Neuronal stem cell (in vitro differentiated cells): Measurements from ENCODE around the gene KCNN4.

Source experiments
- DNase-seq: peaks from one replicate; pipeline ENCODE4 v3.0.0-alpha.2; 2013; ENCODE audit warnings: low spot score
- H2AFZ ChIP-seq: one replicate; pipeline ENCODE4 v1.6.1; 2013; ENCODE audit warnings: mild to moderate bottlenecking, low read length, inconsistent platforms
- H2AK5ac ChIP-seq: 2 replicates; pipeline ENCODE4 v1.6.1; 2013; ENCODE audit warnings: low read depth, mild to moderate bottlenecking, inconsistent platforms, low read length, moderate library complexity, mixed read lengths
- H2BK120ac ChIP-seq: 2 replicates; pipeline ENCODE4 v1.6.1; 2013; ENCODE audit warnings: low read depth, mild to moderate bottlenecking, inconsistent platforms, low read length, moderate library complexity, mixed read lengths
- H2BK12ac ChIP-seq: one replicate; pipeline ENCODE4 v1.6.1; 2013; ENCODE audit warnings: low read length, inconsistent platforms
- H2BK15ac ChIP-seq: 2 replicates; pipeline ENCODE4 v1.6.1; 2013; ENCODE audit warnings: mild to moderate bottlenecking, low read length, inconsistent platforms, mixed read lengths
- H2BK5ac ChIP-seq: one replicate; pipeline ENCODE4 v1.6.1; 2013; ENCODE audit warnings: inconsistent platforms, mild to moderate bottlenecking, low read length, moderate library complexity
- H3K14ac ChIP-seq: one replicate; pipeline ENCODE4 v1.6.1; 2013; ENCODE audit warnings: low read length, inconsistent platforms
- H3K18ac ChIP-seq: 2 replicates; pipeline ENCODE4 v1.6.1; 2013; ENCODE audit warnings: low read length, inconsistent platforms
- H3K23ac ChIP-seq: 2 replicates; pipeline ENCODE4 v1.6.1; 2013; ENCODE audit warnings: low read depth, mild to moderate bottlenecking, mixed read lengths, low read length, inconsistent platforms; ENCODE audit not compliant: poor library complexity
- H3K27ac ChIP-seq: replicated peaks from 3 replicates; pipeline ENCODE4 v1.5.1; 2013; ENCODE audit warnings: low read length, inconsistent platforms
- H3K27me3 ChIP-seq, 3 experiments: 2 replicates each; pipeline ENCODE4 v1.6.1; 2013; ENCODE audit warnings: low read length in 3 of 3, mild to moderate bottlenecking in 2 of 3, inconsistent platforms in 1 of 3, low read depth in 1 of 3, mixed read lengths in 1 of 3, moderate library complexity in 1 of 3; ENCODE audit not compliant: control insufficient read depth in 3 of 3, insufficient read depth in 3 of 3
- H3K36me3 ChIP-seq, 2 donors: replicated peaks in 1 of 2; 2 replicates each; pipeline ENCODE4 v1.6.1; 2013; ENCODE audit warnings: low read length in 2 of 2; ENCODE audit not compliant: control insufficient read depth in 2 of 2, insufficient read depth in 2 of 2
- H3K4ac ChIP-seq: 2 replicates; pipeline ENCODE4 v1.6.1; 2013; ENCODE audit warnings: inconsistent platforms, mild to moderate bottlenecking, low read length, moderate library complexity
- H3K4me1 ChIP-seq, 2 donors: 1 replicate in 1 of 2; 2 replicates in 1 of 2; pipeline ENCODE4 v1.6.1; 2013; ENCODE audit warnings: low read length in 2 of 2, low read depth in 1 of 2; ENCODE audit not compliant: control insufficient read depth in 2 of 2, insufficient read depth in 1 of 2
- H3K4me2 ChIP-seq: one replicate; pipeline ENCODE4 v1.6.1; 2013; ENCODE audit warnings: mild to moderate bottlenecking, low read length, inconsistent platforms; ENCODE audit not compliant: insufficient read depth, poor library complexity, severe bottlenecking
- H3K4me3 ChIP-seq, 2 donors: 2 replicates each; pipeline ENCODE4 v1.5.1; 2013; ENCODE audit warnings: low read length in 2 of 2, mild to moderate bottlenecking in 2 of 2, inconsistent platforms in 1 of 2, moderate library complexity in 1 of 2
- H3K79me1 ChIP-seq: one replicate; pipeline ENCODE4 v1.6.1; 2013; ENCODE audit warnings: low read depth, mild to moderate bottlenecking, inconsistent platforms, low read length, moderate library complexity
- H3K9ac ChIP-seq: one replicate; pipeline ENCODE4 v1.6.1; 2013; ENCODE audit warnings: mild to moderate bottlenecking, low read depth, low read length, inconsistent platforms; ENCODE audit not compliant: poor library complexity
- H3K9me3 ChIP-seq, 2 donors: replicated peaks in 1 of 2; 2 replicates each; pipeline versions ENCODE3 to v1.6.1; 2013; ENCODE audit warnings: low read length in 2 of 2, mild to moderate bottlenecking in 2 of 2, inconsistent platforms in 1 of 2, low read depth in 1 of 2, mixed read lengths in 1 of 2, moderate library complexity in 1 of 2; ENCODE audit not compliant: control insufficient read depth in 2 of 2, insufficient read depth in 1 of 2
- H4K8ac ChIP-seq: one replicate; pipeline ENCODE4 v1.6.1; 2013; ENCODE audit warnings: low read depth, mild to moderate bottlenecking, inconsistent platforms, low read length, moderate library complexity
- H4K91ac ChIP-seq: one replicate; pipeline ENCODE4 v1.6.1; 2013; ENCODE audit warnings: low read length, low read depth, mild to moderate bottlenecking, inconsistent platforms; ENCODE audit not compliant: poor library complexity
- WGBS, 2 donors: extraction: QIAGEN DNeasy Blood & Tissue Kit; methylation state at CpG; one replicate each; pipeline ENCODE4 v1.1.7; 2013; ENCODE audit warnings: missing lambda C conversion rate in 2 of 2, mixed read lengths in 1 of 2; ENCODE audit not compliant: insufficient read length in 2 of 2, insufficient replicate concordance in 1 of 2; ENCODE audit errors: extremely low coverage in 2 of 2; 5-methylcytosine and 5-hydroxymethylcytosine counted together

Gene KCNN4

DNA sequence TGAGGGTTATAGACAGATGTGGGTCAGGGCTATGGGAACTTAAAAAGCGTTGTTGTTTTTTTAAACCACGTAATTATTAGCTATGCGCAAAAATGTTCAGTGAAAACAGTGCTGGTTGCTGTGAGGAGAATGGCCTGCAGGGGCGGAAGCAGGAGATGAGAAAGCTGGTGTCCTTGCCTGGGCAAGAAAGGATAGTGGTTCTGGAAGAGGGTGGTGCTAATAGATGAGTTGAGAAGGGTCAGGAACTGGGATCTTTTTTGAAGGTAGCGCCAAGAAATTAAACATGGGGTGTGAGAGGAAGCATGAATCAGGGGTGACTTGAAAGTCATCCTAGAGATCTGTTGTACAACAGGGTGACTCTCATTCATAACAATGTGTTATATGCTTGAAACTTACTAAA lies 21.3 kb downstream of the KCNN4 start:
- H2BK5ac ChIP-seq = no peak overlapping the region
- H3K4me2 ChIP-seq = no peak overlapping the region
- H2BK15ac ChIP-seq = no peak overlapping the region
- H3K18ac ChIP-seq = no peak overlapping the region
- H3K36me3 ChIP-seq = peaks cover 0 to 8% of the 10 kb centered on the region in 2 donors
- no peak overlapping the region for H4K91ac ChIP-seq
- H3K14ac ChIP-seq = no peak overlapping the region
- H3K27me3 ChIP-seq = no peaks in the 10 kb centered on the region
- H3K23ac ChIP-seq = no peak overlapping the region
- H3K79me1 ChIP-seq = no peaks in the 10 kb centered on the region
- no peak overlapping the region for H4K8ac ChIP-seq
- no peak overlapping the region for H2AK5ac ChIP-seq
- H2BK12ac ChIP-seq = no peak overlapping the region
- no CpG with 5 or more reads among the region's 5 CpGs for WGBS, 2 donors
- H3K27ac ChIP-seq = no peak overlapping the region
- H3K4me1 ChIP-seq = peaks cover 0 to 6% of the 10 kb centered on the region in 2 donors
- H3K4me3 ChIP-seq = no peak overlapping the region
- no peak overlapping the region for H2BK120ac ChIP-seq
- no peak for DNase-seq
- no peaks in the 10 kb centered on the region for H3K9me3 ChIP-seq
- H3K4ac ChIP-seq = no peak overlapping the region
- no peak overlapping the region for H3K9ac ChIP-seq
- peak overlapping the region; percentile 42 for H2AFZ ChIP-seq

DNA sequence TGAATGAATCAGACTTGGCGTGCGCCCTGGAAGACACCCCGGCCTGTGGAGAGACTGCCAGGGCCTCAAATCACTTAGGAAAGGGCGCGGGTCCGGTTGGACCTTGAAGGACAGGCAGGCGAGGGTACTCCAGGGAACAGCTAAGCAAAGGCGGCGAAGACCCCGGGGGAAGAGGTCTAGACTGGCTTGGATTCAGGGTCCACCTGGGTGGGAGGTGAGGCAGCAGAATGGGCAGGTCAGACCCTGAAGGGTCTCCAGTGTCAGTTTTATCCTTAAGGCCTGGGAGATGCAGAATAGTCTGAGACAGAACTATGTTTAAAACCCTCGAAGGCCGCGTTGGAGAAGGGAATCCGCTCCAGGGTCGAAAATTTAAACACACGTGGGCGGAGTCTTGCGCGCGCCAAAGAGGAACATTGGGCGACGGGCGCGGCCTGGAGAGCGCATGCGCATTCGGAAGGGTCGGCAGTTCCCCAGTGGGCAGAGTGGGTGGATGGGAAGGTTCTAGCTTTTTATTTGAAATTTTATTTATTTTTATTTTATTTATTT lies 25.4 kb downstream of the KCNN4 start:
- peak overlapping the region; percentile 92 for H3K4me2 ChIP-seq
- no peaks in the 10 kb centered on the region for H3K27me3 ChIP-seq
- peak overlapping the region; percentile 90 for H4K8ac ChIP-seq
- H2BK5ac ChIP-seq = peak overlapping the region; percentile 77
- peak overlapping the region; percentile 93 for H2AK5ac ChIP-seq
- H3K18ac ChIP-seq = peak overlapping the region; percentile 98
- peak overlapping the region; percentile 98 for H2BK15ac ChIP-seq
- peak overlapping the region; percentile 86 to 94 for H3K4me3 ChIP-seq
- DNase-seq = peak; percentile 58
- peak overlapping the region; percentile 95 for H3K23ac ChIP-seq
- H2BK12ac ChIP-seq = peak overlapping the region; percentile 93
- H3K9ac ChIP-seq = peak overlapping the region; percentile 93
- peaks cover 0 to 6% of the 10 kb centered on the region in 2 donors for H3K4me1 ChIP-seq
- H3K9me3 ChIP-seq = no peaks in the 10 kb centered on the region
- H2BK120ac ChIP-seq = no peak overlapping the region
- H3K27ac ChIP-seq = peak overlapping the region; percentile 92
- peaks cover 3% of the 10 kb centered on the region for H3K79me1 ChIP-seq
- no peak overlapping the region for H3K4ac ChIP-seq
- H2AFZ ChIP-seq = peak overlapping the region; percentile 99
- peak overlapping the region; percentile 48 for H4K91ac ChIP-seq
- WGBS, 2 donors = no CpG with 5 or more reads among the region's 28 CpGs
- peaks cover 6 to 29% of the 10 kb centered on the region in 2 donors for H3K36me3 ChIP-seq
- H3K14ac ChIP-seq = peak overlapping the region; percentile 58

DNA sequence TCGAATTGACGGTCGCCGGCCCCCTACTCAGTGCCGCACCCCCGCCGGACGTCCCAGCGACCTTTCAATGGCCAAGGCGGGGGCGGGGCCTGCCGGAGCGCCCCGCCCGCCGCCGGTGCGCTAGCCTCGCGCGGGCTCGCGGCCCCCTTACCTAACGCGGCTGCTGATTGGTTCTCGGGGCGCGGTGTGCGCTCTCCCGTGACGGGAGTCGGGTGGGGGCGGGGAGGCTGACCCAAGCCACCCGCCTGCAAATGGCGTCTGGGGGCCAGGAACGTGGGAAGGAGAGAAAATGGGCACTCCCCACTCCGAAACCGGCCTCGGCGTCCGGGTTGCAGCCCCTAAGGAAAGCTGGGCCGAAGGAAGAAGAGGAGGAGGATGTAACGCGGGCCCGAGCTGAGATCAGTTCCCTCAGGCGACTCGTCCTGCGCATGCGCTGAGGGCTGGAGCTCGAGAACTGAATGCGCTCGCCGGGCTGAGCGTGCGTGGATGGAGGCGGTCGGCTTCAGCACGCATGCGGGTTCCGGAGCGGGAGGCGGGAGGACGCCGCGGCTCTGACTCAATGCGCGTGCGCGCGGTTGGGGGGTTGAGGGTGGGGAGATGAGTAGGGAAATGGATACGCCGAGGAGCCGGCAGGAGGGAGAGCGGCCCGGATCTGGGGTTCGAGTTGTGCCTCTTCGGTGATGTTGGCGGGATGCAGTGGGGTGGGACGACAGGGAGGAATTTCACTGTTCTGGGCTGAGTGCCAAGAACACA lies 26.1 kb downstream of the KCNN4 start, which contains the start of gene SMG9:
SMG9 (minus strand) TSS at position 460 of the 753 bp plus-strand sequence. CDS start 4,221 bp downstream, outside the sequence.
- peaks cover 0 to 6% of the 10 kb centered on the region in 2 donors for H3K4me1 ChIP-seq
- no CpG with 5 or more reads among the region's 79 CpGs for WGBS, 2 donors
- peak within 1 kb of the TSS; percentile 99 for H3K27ac ChIP-seq
- peak within 1 kb of the TSS; percentile 59 for H3K14ac ChIP-seq
- H4K91ac ChIP-seq = peak within 1 kb of the TSS; percentile 93
- peak within 1 kb of the TSS; percentile 94 for H3K9ac ChIP-seq
- H3K4me3 ChIP-seq = peak within 1 kb of the TSS; percentile 86 to 94
- peak within 1 kb of the TSS; percentile 100 for H3K18ac ChIP-seq
- peak within 1 kb of the TSS; percentile 95 for H3K23ac ChIP-seq
- H3K79me1 ChIP-seq = peaks cover 3% of the 10 kb centered on the region
- H2BK12ac ChIP-seq = peak within 1 kb of the TSS; percentile 93
- DNase-seq = peak; percentile 99
- H2BK15ac ChIP-seq = peak within 1 kb of the TSS; percentile 98
- H3K4ac ChIP-seq = no peak within 1 kb of the TSS
- peak within 1 kb of the TSS; percentile 99 for H2AFZ ChIP-seq
- H4K8ac ChIP-seq = peak within 1 kb of the TSS; percentile 90
- peak within 1 kb of the TSS; percentile 92 for H3K4me2 ChIP-seq
- peak within 1 kb of the TSS; percentile 93 for H2AK5ac ChIP-seq
- peaks cover 11 to 36% of the 10 kb centered on the region in 2 donors for H3K36me3 ChIP-seq
- H3K9me3 ChIP-seq = no peaks in the 10 kb centered on the region
- H2BK5ac ChIP-seq = peak within 1 kb of the TSS; percentile 77
- H2BK120ac ChIP-seq = no peak within 1 kb of the TSS
- H3K27me3 ChIP-seq = no peaks in the 10 kb centered on the region

DNA sequence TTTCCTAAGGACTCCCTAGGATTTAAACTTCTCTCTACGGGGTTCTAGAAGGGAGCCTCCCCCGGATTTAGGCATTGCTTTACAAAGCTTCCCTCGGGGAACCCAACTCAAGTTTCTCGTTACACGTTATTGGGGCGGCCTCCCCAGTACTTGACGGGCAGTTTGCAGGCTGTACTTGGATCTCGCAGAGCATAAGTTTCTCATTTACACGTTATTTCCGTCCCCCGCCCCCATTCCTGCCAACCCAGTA lies 26.6 kb downstream of the KCNN4 start:
- Histone ChIP-seq H2BK12ac (no peak overlapping the region), H3K4me2 (peak overlapping the region; percentile 60), H3K23ac (no peak overlapping the region), H4K8ac (no peak overlapping the region), H3K18ac (peak overlapping the region; percentile 93), H3K4ac (no peak overlapping the region), H2AFZ (peak overlapping the region; percentile 99), H3K9ac (peak overlapping the region; percentile 76), H2BK5ac (peak overlapping the region; percentile 9), H2BK120ac (no peak overlapping the region), H3K4me3 (peak overlapping the region; percentile 86 to 94), H3K14ac (no peak overlapping the region), H3K27me3 (no peaks in the 10 kb centered on the region), H2BK15ac (no peak overlapping the region), H4K91ac (no peak overlapping the region), H3K27ac (peak overlapping the region; percentile 51), H3K4me1 (peaks cover 0 to 2% of the 10 kb centered on the region in 2 donors), H3K9me3 (no peaks in the 10 kb centered on the region), H3K79me1 (peaks cover 3% of the 10 kb centered on the region), H3K36me3 (peaks cover 16 to 41% of the 10 kb centered on the region in 2 donors), H2AK5ac (no peak overlapping the region)
- no peak for DNase-seq
- no CpG with 5 or more reads among the region's 11 CpGs for WGBS, 2 donors
